Right lobe of liver (tissue), 4 donors: Measurements from ENCODE around the gene XRCC4.

Experiments
- CTCF ChIP-seq, 4 donors: fragments of 200-600 bp in 3 of 4; fragments of 450-650 bp in 1 of 4; IDR thresholded peaks; one replicate each; pipeline versions ENCODE4 v1.5.1 to v1.8.0; 2016 to 2022; ENCODE audit warnings: antibody characterized with exemption in 4 of 4, mild to moderate bottlenecking in 2 of 4
- POLR2A ChIP-seq: fragments of 450-650 bp; IDR thresholded peaks from one replicate; pipeline ENCODE4 v1.6.1; 2017; ENCODE audit warnings: antibody characterized with exemption, mild to moderate bottlenecking
- donor health status: DM: no; HTN: no; CAD: no.
- donor health status: DM: no; HTN: no; CAD: no.
- donor health status: DM: no; HTN: yes; CAD: no.

- TF ChIP-seq CTCF (IDR thresholded peaks at IDR 0.05) (no peak), POLR2A (no peak)
Observed at GRCh38 chr5:83050723-83051340, 26.5 kb upstream of the XRCC4 start.
